SK-MEL-5 (cell line): ENCODE measurements around the gene PPFIBP1. TPM values are rescaled to one million over a fixed set of nuclear protein-coding genes. Genes with fewer than 3 reads are reported as not detected.

ENCODE experiments used
- DNase-seq: peaks from one replicate; pipeline ENCODE4 v3.0.0-alpha.2; 2016; ENCODE audit warnings: low read depth, low spot score
- in situ Hi-C: cut with HindIII; loops from 2 replicates; pipeline ENCODE4 v1.10.0; 2016; ENCODE audit warnings: low sequenced_read_pairs, high pct_unique_total_duplicates, low pct_unique_long_range_greater_than_20kb
- polyA plus RNA-seq, 2 experiments: library from polyadenylated mRNA; depleted of rRNA; stranded (reverse); fragments of >200 nt; gene quantifications; 2 replicates each; pipeline ENCODE4 v1.2.3, GENCODE V29; 2015
- total RNA-seq: library from RNA; depleted of rRNA; stranded (reverse); fragments of >200 nt; shearing (Covaris generic); gene quantifications from 2 replicates; pipeline ENCODE4 v1.2.3, GENCODE V29; 2014; rRNA removed

The PPFIBP1 gene
- 53.7 and 55.8 TPM in 2 replicates for total RNA-seq
- polyA plus RNA-seq (2015; cell fraction: cytosol; rRNA removed), result 51.2 and 79.8 TPM in 2 replicates
- 42.3 and 51.3 TPM in 2 replicates for polyA plus RNA-seq (2015; cell fraction: nucleus; rRNA removed)

DNA sequence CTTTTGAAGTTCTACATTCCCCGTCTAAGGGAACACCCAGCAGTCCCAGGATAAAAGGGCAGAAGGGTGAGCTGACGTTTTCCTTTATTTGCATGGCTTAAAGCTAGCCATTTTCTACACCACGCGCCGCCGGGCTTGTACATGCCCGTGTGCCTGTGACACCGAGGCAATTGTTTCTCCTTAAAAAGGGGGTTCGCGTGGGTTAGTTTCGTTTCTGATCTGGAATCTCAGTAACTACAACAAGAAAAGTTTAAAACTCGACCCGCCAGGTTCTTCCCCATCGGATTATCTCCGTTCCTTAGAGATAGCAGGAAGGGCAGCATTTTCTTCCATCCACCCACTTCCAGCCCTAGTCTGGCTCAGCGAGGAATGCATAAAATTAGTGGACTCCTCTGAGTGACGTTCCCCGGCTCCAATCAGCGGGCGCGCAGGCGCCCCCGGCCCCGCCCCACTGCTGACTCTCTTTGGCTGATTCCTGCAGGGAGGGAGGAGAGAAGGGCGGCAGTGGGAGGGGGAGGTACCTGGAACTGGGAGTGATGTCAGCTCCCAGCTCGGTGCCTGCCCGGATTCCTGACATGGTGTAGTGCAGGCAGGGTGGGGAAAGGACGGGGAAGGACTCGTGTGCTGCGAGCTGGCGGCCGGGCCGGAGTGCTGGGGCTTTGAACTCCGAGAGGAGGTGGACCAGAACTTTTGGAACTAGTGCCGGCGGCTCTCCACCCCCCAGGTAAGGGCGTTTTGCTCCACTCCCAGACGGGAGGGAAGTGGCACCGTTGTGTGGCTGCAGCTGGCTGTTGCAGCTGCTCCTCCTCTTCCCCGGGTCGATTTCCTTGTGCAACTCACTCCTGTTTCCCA is at the start of gene PPFIBP1:
PPFIBP1 (plus strand) TSS at position 565 of the 852 bp plus-strand sequence. CDS start 109,191 bp downstream, outside the sequence.
- DNase-seq, result peak; percentile 98
- in situ Hi-C loops, result no loop called here

DNA sequence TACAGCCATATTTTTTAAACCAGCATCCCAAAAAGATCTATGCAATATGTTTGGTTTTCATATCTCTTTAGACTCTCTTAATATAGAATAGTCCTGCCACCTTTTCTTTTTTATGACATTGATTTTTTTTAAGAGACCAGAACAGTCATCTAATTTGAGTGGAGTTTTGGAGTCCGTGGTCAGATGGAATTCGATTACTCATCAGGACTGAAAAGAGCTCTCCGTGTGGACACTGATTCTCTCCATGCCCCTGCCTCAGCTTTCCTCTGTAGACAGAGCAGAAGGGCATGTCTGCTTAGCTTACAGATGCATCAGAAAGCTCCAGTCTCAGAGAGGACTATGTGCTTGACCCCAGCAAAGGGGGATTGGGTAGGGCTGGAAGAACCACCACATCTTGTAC is 49.7 kb upstream of the PPFIBP1 start:
- no peak for DNase-seq
- in situ Hi-C loops, result no loop called here

DNA sequence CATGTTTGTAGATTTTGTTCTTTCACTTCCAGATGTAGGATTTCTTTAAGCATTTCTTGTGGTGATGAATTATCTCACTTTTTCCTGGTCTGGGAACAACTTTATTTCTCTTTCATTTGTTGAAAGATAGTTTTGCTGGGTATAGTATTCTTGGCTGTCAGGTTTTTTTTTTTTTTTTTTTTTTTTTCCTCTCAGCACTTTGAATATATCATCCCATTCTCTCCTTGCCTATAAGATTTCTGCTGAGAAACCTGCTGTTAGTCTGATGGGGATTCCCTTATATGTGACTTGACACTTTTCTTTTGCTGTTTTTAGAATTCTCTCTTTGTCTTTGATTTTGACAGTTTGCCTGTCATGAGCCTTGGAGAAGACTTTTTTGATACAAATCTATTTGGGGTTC is 47.0 kb upstream of the PPFIBP1 start:
- DNase-seq, result no peak
- in situ Hi-C loops, result no loop called here

DNA sequence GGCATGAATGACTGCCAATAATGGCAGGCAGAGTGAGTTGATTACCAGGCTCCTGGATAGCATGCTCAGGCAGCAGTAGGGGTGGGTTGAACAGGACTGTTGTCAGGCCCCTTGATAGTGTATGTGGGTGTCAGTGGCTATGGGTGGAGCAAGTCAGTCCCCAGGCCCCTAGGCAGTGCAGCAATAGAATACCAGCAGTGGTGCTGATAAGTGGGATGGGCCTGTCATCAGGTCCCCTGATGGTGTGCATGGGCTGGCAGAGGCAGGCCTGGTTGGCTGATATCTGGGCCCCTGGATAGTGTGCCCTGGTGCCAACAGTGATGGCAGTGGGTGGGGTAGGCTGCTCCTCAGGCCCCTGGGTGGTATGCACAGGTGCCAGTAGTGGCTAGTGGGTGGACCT is 45.1 kb upstream of the PPFIBP1 start:
- DNase-seq, result no peak
- in situ Hi-C loops, result no loop called here

DNA sequence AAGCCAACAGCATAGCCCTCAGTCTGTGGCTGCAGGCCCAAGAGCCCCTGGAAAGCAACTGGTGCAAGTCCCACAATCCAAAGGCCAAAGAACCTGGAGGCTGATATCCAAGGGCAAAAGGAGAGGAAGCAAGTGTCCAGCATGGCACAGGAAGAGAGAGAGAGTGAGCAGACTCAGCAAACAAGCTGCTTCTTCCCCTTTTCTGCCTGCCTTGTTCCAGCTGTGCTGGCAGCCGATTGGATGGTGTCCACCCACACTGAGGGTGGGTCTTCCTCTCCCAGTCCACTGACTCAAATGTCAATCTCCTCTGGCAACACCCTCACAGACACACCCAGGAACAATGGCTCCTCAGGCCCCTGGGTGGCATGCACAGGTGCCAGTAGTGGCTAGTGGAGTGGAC is 44.0 kb upstream of the PPFIBP1 start:
- DNase-seq, result no peak
- in situ Hi-C loops, result no loop called here

DNA sequence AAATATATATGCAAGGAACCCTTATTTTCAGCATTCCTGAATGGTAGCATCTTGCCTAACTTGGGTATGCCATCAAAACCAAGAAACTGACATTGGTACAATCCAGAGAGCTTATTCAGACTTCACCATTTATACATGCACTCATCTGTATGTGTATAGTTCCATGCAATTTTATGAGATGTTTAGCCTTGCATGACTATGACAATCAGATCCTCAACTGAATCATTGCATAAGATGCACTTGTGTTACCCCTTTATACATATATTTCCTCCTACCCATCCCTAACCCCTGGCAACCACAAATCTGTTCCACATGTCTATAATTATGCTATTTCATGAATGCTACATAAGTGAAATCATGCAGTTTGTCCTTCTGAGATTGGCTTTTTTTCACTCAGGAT is 37.0 kb upstream of the PPFIBP1 start:
- in situ Hi-C loops, result no loop called here

DNA sequence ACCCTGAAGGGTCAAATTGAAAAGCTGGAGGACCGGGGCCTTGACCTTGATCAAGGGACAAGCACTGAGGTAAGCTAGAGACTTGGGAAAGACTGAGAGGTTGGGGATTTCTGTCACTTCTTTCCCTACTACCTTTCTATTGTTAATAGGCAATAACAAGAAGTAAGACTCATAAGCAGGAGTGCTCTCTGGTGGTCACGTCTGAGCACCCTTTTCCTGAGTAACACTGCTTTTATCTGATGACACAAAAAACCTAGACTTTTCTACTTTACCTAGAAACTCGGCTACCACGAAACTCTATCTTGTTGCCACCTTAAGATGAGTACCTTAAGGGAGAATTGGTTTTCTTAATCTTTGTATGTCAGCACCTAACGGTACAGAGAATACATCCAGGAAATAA is 35.5 kb upstream of the PPFIBP1 start:
- DNase-seq, result no peak
- in situ Hi-C loops, result no loop called here

More for the DNA sequence above, 37.0 kb upstream of the PPFIBP1 start:
- no peak for DNase-seq

DNA sequence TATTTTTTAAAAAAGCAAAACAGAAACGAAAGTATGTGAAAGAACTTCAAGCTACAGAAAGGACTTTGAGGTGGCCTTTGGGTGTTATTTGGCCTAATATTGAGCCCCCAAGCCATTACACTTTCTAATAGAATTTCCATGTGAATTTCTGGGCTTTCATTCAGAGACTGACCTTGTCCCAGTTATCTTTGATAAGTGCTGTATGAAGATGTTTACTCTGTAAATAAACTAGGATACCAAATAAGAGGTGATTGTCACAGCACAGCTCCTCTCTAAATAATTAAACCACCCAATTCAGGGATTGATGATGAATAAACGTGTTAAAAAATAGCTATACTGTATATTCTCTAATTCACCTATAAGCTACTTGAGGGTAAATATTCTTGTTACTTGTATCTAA is 32.8 kb upstream of the PPFIBP1 start:
- in situ Hi-C loops, result no loop called here
- DNase-seq, result no peak

DNA sequence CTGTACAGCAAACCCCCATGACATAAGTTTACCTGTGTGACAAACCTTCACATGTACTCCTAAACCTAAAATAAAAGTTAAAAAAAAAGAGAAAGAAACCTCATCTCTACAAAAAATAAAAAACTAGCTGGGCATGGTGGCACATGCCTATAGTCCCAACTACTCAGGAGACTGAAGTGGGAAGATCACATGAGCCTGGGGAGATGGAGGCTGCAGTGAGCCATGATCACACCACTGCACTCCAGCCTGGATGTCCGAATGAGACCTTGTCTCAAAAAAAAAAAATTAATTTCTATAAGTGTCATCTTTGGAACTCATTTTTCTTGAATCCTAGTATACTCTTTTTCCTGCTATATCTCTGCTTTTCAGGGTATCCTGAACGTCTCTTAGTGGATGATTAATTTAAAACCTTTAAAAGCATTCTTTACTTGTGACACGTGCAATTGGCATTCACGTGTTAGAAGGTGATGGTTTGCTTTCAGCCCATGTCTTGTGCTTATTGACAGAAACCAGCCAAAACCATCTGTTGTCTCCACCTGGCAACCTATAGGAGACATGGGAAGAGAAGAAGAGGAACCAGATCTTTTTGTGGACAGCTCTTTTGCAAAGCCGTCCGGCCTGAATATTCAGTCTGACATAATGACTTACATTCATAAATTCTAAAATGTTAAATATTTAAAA is 30.6 kb upstream of the PPFIBP1 start:
- in situ Hi-C loops, result no loop called here
- no peak for DNase-seq

DNA sequence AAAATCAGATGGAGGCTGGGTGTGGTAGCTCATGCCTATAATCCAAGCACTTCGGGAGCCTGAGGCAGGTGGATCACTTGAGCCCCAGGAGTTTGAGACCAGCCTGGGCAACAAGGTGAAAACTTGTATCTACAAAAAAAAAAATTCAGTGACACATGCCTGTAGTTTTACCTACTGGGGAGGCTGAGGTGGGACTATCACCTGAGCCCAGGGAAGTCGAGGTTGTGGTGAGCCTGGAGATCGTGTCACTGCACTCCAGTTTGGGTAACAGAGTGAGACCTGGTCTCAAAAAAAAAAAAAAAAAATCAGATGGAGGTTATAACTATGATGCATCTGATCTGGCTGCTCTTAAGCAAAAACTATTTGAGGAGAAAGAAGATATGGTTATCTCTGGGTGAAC is 26.6 kb upstream of the PPFIBP1 start:
- no peak for DNase-seq
- in situ Hi-C loops, result no loop called here

DNA sequence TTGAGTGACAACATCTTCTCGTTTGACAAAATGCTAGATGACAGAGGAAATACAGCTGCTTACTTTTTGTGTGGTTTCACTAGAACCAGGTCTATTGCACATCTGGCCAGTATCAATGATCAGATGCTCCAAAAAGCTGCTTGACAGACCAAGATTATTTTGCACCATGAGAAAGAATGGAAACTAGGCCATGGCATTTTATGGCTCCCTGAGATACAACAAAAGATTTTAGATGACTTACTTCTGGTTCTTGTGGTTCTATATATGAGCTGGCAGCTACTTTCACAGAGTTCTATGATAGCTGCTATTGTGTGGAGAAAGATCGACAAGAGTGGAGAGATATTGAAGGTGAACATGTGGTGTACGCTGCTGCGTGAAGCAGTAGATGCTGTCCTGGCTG is 25.9 kb upstream of the PPFIBP1 start:
- no peak for DNase-seq
- in situ Hi-C loops, result no loop called here

DNA sequence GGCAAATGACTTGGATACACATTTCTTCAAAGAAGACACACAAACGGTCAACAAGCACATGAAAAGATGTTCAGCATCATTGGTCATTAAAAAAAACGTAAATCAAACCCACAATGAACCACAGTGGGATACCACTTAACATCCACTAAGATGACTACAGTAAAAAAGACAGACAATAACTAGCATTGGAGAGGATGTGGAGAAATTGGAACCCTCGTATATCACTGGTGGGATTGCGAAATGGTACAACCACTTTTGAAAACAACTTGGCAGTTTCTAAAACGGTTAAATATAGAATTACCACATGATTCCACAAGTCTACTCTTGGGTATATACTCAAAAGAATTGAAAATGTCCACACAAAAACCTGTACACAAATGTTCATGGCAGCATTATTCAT is 25.2 kb upstream of the PPFIBP1 start:
- DNase-seq, result peak; percentile 74
- in situ Hi-C loops, result no loop called here

DNA sequence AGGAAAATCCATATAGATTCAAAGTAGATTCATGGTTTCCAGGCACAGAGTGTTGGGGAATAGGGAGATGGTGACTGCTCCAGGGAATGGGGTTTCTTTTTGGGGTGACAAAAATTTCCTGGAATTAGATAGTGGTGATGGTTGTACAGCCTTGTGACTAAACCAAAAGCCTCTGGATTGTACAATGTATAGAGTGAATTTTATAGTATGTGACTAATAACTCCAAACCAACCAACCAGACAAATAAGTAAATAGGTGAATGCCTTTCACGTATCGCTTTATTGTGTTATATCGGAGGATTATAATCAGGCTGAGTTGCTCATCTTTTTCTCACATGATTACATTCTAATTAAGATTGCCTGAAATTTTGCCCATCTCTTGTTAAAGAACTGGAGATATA is 24.6 kb upstream of the PPFIBP1 start:
- in situ Hi-C loops, result no loop called here
- DNase-seq, result no peak

DNA sequence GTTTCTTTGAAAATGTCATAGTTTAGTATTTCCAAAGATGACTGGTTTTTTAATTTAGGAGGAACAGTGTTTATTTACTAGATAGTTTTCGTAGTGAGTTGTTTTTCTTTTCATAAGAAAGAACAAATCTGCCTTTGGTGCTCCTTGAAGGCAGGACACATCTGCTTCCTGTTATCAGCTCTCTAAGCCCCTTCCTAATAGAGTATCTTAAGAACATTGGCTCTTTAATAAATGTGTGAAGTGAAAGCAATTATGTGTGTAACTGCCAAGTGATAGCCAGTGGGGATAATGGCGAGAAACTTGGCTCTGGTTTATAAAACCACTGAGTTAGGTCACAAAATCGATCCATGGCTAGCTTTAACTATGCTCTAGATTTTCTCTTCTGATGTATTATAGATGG is 23.5 kb upstream of the PPFIBP1 start:
- DNase-seq, result no peak
- in situ Hi-C loops, result no loop called here

DNA sequence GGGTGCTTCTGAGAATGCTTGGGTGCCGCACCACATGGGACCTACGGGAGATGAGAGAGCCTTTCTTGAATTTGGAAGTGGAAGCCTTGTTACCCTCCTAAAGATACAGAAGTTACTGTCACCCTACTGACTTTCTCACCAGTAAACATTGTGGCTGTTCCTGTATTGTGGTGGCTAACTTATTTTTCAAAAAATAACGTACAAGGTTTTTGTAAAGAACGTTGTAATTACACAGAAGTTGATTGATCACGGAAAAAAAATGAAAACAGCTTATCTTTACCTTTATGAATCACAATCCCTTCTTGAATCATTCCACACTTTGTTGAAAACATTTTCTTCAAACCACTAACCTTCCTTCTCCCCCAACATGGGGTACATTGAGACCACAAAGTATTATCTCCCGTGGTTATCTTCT is 22.0 kb upstream of the PPFIBP1 start:
- no peak for DNase-seq
- in situ Hi-C loops, result no loop called here

DNA sequence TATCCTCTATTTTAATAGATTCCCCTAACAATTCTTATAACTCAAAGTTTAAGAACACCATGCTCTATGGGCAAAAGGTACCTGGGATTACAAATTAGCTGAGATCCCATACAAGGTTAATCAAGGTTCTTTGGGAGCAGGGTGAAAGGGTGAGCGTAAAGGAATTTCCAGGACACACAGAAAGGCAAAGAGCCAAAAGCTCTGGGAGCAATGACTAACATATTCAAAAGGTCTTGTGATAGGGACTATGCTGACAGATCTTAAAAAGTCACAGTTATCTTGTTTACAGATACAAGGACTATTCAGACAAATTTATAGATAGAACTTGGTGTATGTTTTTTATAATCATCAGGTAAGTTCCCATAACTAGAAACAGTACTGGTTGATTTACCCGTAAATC is 19.5 kb upstream of the PPFIBP1 start:
- peak; percentile 16 for DNase-seq
- in situ Hi-C loops, result no loop called here

DNA sequence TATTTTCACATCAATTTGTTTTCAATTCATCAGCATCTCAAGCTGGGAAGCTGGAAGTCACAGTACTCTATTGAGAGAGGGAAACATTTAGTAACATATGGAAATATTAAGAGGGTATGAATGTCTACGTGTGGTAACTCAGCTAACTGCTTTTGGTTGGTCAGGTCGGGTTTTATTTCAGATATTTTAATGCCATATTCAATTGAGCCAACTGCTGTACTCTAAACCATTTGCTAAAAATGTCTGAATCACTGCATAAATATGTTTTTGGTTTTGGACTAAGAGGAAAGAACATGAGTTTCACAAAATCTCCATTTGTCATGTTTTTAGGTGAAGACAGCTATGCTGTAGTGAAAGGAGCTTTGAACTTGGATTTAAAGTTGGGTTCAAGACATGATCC is 18.9 kb upstream of the PPFIBP1 start:
- in situ Hi-C loops, result no loop called here
- no peak for DNase-seq

DNA sequence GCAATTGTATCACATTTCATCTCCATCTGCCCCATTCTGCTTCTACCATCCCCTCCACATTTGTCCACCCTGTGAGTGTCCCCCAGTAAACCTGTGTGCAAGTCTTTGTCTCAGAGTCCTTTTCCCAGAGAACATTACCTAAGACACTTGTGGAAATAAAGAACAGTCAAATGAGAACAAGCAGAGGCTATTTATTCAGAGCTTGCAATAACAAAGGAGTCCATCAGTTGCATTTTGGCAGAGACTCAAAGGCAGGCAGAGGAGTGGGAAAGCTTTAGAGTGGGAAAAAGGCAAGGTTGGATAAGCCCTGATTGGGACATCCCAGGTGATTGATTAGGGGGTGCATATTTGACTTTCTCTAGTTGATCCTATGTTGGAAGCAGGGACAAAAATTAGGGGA is 18.2 kb upstream of the PPFIBP1 start:
- DNase-seq, result no peak
- in situ Hi-C loops, result no loop called here

DNA sequence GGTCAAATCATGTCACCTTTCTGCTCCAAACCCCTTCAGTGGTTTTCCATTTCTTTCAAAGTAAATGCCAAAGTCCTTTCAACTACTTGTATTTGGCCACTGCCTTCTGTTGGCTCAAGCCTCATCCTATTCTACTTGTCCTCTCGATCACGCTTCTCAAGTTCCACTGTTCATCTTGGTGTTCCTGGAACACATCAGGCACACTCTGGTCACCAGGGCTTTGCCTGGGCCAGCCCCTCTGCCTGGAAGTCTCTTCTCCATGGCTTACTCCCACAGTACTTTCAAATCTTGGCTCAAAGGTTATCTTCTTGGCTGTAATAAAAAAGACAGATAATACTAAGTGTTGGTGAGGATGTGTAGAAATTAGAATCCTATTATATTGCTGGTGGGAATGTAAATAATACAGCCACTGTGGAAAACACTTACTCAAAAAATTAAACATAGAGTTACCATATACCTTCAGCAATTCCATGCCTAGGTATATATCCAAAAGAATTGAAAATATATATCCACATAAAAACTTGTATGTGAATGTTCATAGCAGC is 17.3 kb upstream of the PPFIBP1 start:
- in situ Hi-C loops, result no loop called here

More for the DNA sequence above, 17.3 kb upstream of the PPFIBP1 start:
- no peak for DNase-seq
